Cardiac fibroblast (primary cell): ENCODE data around the gene OLIG2.

ENCODE experiments used
- DNase-seq, 2 donors: peaks; one replicate each; pipeline versions ENCODE4 v3.0.0 to v3.0.0-alpha.2; 2010; ENCODE audit warnings: low read depth in 2 of 2
- H3K4me3 ChIP-seq, 2 donors: replicated peaks in 1 of 2; 1 replicate in 1 of 2; 2 replicates in 1 of 2; pipeline ENCODE4 v1.5.1; 2011; ENCODE audit warnings: low read depth in 2 of 2, low read length in 2 of 2, mild to moderate bottlenecking in 2 of 2, moderate library complexity in 1 of 2
- CTCF ChIP-seq: IDR thresholded peaks from one replicate; pipeline ENCODE4 v1.5.1; 2011; ENCODE audit warnings: low read depth, mild to moderate bottlenecking, low read length, inconsistent platforms

Gene OLIG2

DNA sequence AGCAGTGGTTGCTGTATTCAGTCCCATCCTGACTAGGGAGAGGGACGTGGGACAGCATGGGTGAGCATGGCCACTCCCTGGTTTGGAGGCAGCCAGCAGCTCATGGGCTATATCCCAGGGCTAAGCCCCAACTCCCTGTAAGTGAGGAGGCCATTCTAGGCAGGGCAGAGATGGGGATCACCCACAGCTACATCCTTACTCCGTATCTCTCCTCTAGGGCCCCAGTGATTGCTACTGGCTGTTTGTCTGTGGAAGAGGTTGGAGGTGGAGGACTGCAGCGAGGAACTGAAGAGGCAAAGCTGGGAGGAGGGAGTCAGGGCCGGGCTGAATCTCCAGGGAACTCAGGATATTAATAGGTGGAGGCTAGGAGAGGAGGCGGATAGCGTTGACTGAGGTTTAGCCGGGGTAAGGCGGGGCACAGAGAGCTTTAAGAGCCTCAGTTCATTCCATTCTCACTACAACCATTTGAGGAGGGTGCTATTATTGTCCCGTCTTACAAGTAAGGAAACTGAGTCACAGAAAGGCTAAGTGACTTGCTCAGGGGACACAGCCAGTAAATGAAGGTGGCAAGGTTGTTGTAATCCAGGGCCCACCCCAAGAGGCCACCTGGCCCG lies 6.8 kb downstream of the OLIG2 start:
- H3K4me3 ChIP-seq: no peak overlapping the region
- TF ChIP-seq CTCF: no peak
- no peak for DNase-seq

GRCh38 chr21:33033094-33033951 lies 7.6 kb downstream of the OLIG2 start:
- no peak overlapping the region for H3K4me3 ChIP-seq
- no peak for DNase-seq
- no peak for TF ChIP-seq CTCF

DNA sequence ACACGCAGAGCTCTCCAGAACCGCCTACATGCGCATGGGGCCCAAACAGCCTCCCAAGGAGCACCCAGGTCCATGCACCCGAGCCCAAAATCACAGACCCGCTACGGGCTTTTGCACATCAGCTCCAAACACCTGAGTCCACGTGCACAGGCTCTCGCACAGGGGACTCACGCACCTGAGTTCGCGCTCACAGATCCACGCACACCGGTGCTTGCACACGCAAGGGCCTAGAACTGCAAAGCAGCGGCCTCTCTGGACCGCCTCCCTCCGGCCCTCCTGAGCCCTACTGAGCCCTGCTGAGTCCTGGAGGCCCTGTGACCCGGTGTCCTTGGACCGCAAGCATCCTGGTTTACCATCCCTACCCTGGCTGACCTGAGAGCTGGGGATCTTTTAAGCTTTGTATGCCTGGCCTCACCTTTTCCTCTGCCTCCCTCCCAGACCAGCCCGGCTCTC lies 8.3 kb downstream of the OLIG2 start:
- DNase-seq: no peak
- no peak overlapping the region for H3K4me3 ChIP-seq
- no peak for TF ChIP-seq CTCF

GRCh38 chr21:33035147-33035546 lies 9.4 kb downstream of the OLIG2 start:
- no peak overlapping the region for H3K4me3 ChIP-seq
- TF ChIP-seq CTCF: no peak
- DNase-seq: no peak

- DNase-seq: peak; percentile 65 to 74
- no peak overlapping the region for H3K4me3 ChIP-seq
- TF ChIP-seq CTCF: no peak
These were observed 10.9 kb downstream of the OLIG2 start for GRCh38 chr21:33036430-33037162.

DNA sequence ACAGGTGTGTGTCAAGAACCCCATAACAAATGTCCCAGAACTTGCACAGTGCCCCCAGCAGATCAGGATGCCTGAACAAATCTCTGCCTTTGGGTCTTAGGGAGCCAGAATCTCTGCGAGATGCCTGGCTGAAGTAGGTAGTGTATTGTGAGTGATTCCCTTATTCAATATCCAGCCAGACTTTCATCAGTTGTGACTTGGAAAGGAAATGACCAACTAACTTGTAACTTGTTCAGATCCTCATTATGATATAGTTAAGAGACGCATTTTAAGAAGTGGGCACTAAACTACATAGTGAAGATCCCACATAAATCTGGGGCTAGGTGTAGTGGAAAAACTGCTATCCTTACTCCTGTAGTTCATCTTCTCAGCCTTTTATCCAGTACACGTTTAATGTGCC lies 11.8 kb downstream of the OLIG2 start:
- no peak overlapping the region for H3K4me3 ChIP-seq
- no peak for DNase-seq
- no peak for TF ChIP-seq CTCF
